ENCODE data around the gene EEPD1. TPM values are rescaled to one million over a fixed set of nuclear protein-coding genes. Genes with fewer than 3 reads are reported as not detected.

Gene EEPD1
- total and polyA plus RNA-seq, 11 donors: 3.7 to 12.2 (median 7.7) TPM

DNA sequence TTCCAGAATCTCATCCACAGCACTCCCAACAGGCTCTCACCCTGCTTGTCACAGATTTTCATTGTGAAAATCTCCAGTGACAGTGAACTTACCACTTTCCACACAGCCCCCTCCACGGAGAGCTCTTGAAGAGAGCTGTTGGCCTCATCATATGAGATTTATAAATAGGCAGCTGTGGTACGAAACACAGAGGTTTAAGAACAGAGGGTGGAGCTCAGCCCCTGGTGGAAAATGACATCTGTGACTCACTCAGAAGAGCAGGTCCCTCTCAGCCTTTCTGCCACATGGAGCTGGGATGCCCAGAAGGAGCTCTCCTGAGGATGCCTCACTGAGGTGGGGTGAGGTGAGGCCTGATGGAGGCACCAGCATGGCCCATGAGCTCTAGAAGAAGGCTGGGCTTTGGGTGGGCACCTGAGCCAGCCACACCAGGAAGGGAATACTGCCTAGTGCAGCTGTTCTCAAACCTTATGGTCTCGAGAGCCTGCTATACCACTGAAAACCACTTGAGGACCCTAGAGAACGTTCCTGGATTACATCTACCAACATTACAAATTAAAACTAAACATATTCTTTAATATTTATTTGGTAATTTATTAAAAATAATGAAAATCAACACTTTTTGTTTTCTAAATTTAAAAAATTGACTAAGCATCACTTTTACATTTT, 25.8 kb upstream of the EEPD1 start:
- H3K9me3 ChIP-seq: peaks cover 0 to 7% (median 0%) of the 10 kb centered on the region in 12 donors
- 68 to 74% (median 72%) methylated on average over 4 of the region's 4 CpGs for WGBS, 4 donors
- ATAC-seq (peak in 3 of 4 donors; percentile 20 to 75 (median 61)), DNase-seq (peak in 1 of 5 donors; percentile 38)
- TF ChIP-seq, protein P1, sequence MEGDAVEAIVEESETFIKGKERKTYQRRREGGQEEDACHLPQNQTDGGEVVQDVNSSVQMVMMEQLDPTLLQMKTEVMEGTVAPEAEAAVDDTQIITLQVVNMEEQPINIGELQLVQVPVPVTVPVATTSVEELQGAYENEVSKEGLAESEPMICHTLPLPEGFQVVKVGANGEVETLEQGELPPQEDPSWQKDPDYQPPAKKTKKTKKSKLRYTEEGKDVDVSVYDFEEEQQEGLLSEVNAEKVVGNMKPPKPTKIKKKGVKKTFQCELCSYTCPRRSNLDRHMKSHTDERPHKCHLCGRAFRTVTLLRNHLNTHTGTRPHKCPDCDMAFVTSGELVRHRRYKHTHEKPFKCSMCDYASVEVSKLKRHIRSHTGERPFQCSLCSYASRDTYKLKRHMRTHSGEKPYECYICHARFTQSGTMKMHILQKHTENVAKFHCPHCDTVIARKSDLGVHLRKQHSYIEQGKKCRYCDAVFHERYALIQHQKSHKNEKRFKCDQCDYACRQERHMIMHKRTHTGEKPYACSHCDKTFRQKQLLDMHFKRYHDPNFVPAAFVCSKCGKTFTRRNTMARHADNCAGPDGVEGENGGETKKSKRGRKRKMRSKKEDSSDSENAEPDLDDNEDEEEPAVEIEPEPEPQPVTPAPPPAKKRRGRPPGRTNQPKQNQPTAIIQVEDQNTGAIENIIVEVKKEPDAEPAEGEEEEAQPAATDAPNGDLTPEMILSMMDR (IDR thresholded peaks at IDR 0.05): peak in 2 of 12 donors; percentile 3 to 27
- TF ChIP-seq POLR2A (IDR thresholded peaks at IDR 0.05): no peak
- intact Hi-C loops (cut with DNase I): loop anchor here in 1 of 10 donors (5.0 kb wide), 1 partner anchor 80 kb away; no protein-coding TSS in a partner anchor
- no peak overlapping the region for H3K4me3 ChIP-seq
- H3K27ac ChIP-seq: peak overlapping the region in 6 of 12 donors; percentile 23 to 90 (median 64)
- peaks cover 0 to 51% (median 28%) of the 10 kb centered on the region in 12 donors for H3K4me1 ChIP-seq
- no peaks in the 10 kb centered on the region for H3K27me3 ChIP-seq
- H3K36me3 ChIP-seq: no peaks in the 10 kb centered on the region

DNA sequence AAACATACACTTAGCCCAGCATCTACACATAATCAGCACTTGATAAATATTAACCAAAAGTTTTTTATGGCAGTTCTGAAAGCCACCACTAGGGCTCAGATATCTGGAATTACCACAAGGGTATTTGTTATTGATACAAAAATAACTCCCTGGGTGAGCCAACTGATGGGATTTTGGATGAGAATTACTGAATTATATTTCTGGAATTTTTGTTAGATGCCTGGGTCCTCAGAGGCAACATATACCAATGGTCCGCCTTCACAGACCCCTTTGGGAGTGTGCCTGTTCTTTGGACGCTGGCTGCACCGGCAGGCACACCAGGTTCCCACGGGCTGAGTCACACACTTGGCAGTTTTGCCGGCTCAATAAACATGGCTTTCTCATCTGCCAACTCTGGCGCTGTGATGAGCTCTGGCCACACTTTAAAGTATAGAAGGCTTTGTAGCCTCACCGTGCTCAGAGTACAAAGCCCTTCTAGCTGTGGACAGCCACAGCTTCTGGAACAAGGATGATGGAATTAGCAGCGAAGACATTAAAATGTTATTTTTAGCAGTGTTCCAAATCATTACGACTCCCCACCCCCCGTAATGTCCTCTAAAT, 24.5 kb upstream of the EEPD1 start:
- DNase-seq: peak; percentile 72 to 90 (median 77)
- Histone ChIP-seq H3K4me1 (peaks cover 0 to 51% (median 28%) of the 10 kb centered on the region in 12 donors), H3K4me3 (peak overlapping the region in 5 of 12 donors; percentile 1 to 18 (median 6)), H3K9me3 (peaks cover 0 to 7% (median 0%) of the 10 kb centered on the region in 12 donors), H3K27ac (peak overlapping the region; percentile 66 to 90 (median 80)), H3K27me3 (no peaks in the 10 kb centered on the region), H3K36me3 (no peaks in the 10 kb centered on the region)
- peak; percentile 88 to 95 (median 92) for ATAC-seq
- intact Hi-C loops (cut with DNase I): loop anchor here in 1 of 10 donors (1.0 to 5.0 kb wide), 2 partner anchors 24 to 81 kb away; no protein-coding TSS in a partner anchor
- 17 to 34% (median 19%) methylated on average over 10 of the region's 10 CpGs for WGBS, 4 donors
- TF ChIP-seq, protein P1 (IDR thresholded peaks at IDR 0.05): peak; percentile 54 to 88 (median 72)
- no peak for TF ChIP-seq POLR2A (IDR thresholded peaks at IDR 0.05)

DNA sequence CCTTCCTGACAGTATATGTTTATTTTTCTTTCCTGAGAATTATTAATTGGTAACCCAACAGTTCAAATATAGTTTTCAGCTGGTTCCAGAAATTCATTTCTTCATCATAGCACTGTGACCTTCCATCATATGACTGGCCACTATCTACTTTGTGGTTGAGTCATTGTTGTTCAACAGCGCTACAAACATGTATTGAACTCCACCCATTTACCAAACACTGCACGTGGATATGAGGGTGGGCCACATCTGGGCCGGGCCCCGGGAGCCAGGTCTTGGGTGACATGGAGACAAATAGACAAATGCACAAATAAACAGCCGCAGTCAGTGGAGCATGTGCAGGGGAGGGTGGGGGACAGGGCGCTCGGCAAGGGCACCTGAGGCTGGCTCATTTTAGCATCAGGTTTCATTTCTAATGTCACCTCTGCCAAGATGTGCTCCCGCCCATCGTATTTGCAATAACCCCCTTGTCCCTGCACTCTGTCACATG, 24.0 kb upstream of the EEPD1 start:
- no peaks in the 10 kb centered on the region for H3K36me3 ChIP-seq
- H3K9me3 ChIP-seq: peaks cover 0 to 7% (median 0%) of the 10 kb centered on the region in 12 donors
- intact Hi-C loops (cut with DNase I): loop anchor here in 1 of 10 donors (1.0 to 5.0 kb wide), 2 partner anchors 23 to 82 kb away; no protein-coding TSS in a partner anchor
- no peaks in the 10 kb centered on the region for H3K27me3 ChIP-seq
- DNase-seq (peak in 1 of 5 donors; percentile 30), ATAC-seq (peak; percentile 39 to 67 (median 62))
- peak overlapping the region in 2 of 12 donors; percentile 6 to 18 for H3K4me3 ChIP-seq
- peaks cover 0 to 51% (median 28%) of the 10 kb centered on the region in 12 donors for H3K4me1 ChIP-seq
- WGBS, 4 donors: 57 to 68% (median 58%) methylated on average over 9 of the region's 9 CpGs
- TF ChIP-seq, protein P1 (IDR thresholded peaks at IDR 0.05): no peak
- no peak for TF ChIP-seq POLR2A (IDR thresholded peaks at IDR 0.05)
- peak overlapping the region; percentile 66 to 90 (median 80) for H3K27ac ChIP-seq
